ENCODE data around the gene GABBR1. TPM values are rescaled to one million over a fixed set of nuclear protein-coding genes. Genes with fewer than 3 reads are reported as not detected.

Gene GABBR1
- total RNA-seq, 1 experiment from 2014 or later: 2.8 TPM

- H3K27ac ChIP-seq: no peak overlapping the region
- H3K36me3 ChIP-seq: no peaks in the 10 kb centered on the region
- no peaks in the 10 kb centered on the region for H3K27me3 ChIP-seq (replicated peaks)
- peaks cover 4% of the 10 kb centered on the region; the same call in 1 of the 2 replicates for H3K4me1 ChIP-seq (replicated peaks)
- H3K9me3 ChIP-seq (replicated peaks): no peaks in the 10 kb centered on the region
- DNase-seq (ENCODE audit: low read depth in 1 of 2, low spot score in 2 of 2): no peak
- no peak overlapping the region for H3K4me3 ChIP-seq
These were observed 15.1 kb upstream of the GABBR1 start for GRCh38 chr6:29647927-29648642.

- Histone ChIP-seq H3K4me1 (replicated peaks) (no peaks in the 10 kb centered on the region), H3K27ac (no peak overlapping the region), H3K36me3 (no peaks in the 10 kb centered on the region), H3K9me3 (replicated peaks) (no peaks in the 10 kb centered on the region), H3K4me3 (no peak overlapping the region), H3K27me3 (replicated peaks) (peaks cover 3% of the 10 kb centered on the region)
- DNase-seq (ENCODE audit: low read depth in 1 of 2, low spot score in 2 of 2): no peak
These were observed 8.6 kb upstream of the GABBR1 start for GRCh38 chr6:29641430-29642148.

- Histone ChIP-seq H3K4me3 (no peak overlapping the region), H3K27me3 (replicated peaks) (peaks cover 3% of the 10 kb centered on the region), H3K4me1 (replicated peaks) (peaks cover 6% of the 10 kb centered on the region), H3K9me3 (replicated peaks) (no peaks in the 10 kb centered on the region), H3K36me3 (no peaks in the 10 kb centered on the region; the same call in 1 of the 2 replicates), H3K27ac (no peak overlapping the region)
- DNase-seq (ENCODE audit: low read depth in 1 of 2, low spot score in 2 of 2): no peak
These were observed 4.3 kb upstream of the GABBR1 start for GRCh38 chr6:29637247-29637646.

GRCh38 chr6:29633534-29633905, 537 bp upstream of the GABBR1 start:
- H3K4me3 ChIP-seq: peak overlapping the region; percentile 58
- H3K36me3 ChIP-seq: no peaks in the 10 kb centered on the region; the same call in 1 of the 2 replicates
- H3K9me3 ChIP-seq (replicated peaks): no peaks in the 10 kb centered on the region
- H3K27me3 ChIP-seq (replicated peaks): no peaks in the 10 kb centered on the region; the same call in 1 of the 2 replicates
- peaks cover 18% of the 10 kb centered on the region for H3K4me1 ChIP-seq (replicated peaks)
- no peak overlapping the region for H3K27ac ChIP-seq
- no peak for DNase-seq (ENCODE audit: low read depth in 1 of 2, low spot score in 2 of 2)

- Histone ChIP-seq H3K27ac (no peak overlapping the region), H3K9me3 (replicated peaks) (no peaks in the 10 kb centered on the region), H3K4me1 (replicated peaks) (peaks cover 25% of the 10 kb centered on the region), H3K36me3 (no peaks in the 10 kb centered on the region; the same call in 1 of the 2 replicates), H3K4me3 (peak overlapping the region; percentile 58), H3K27me3 (replicated peaks) (no peaks in the 10 kb centered on the region; the same call in 1 of the 2 replicates)
- DNase-seq (ENCODE audit: low read depth in 1 of 2, low spot score in 2 of 2): peak in 1 of 2 experiments; percentile 67
These were observed 887 bp downstream of the GABBR1 start for GRCh38 chr6:29631860-29632731.

- no peak overlapping the region for H3K4me3 ChIP-seq
- peaks cover 25% of the 10 kb centered on the region for H3K4me1 ChIP-seq (replicated peaks)
- DNase-seq (ENCODE audit: low read depth in 1 of 2, low spot score in 2 of 2): no peak
- no peak overlapping the region for H3K27ac ChIP-seq
- H3K9me3 ChIP-seq (replicated peaks): no peaks in the 10 kb centered on the region
- H3K36me3 ChIP-seq: no peaks in the 10 kb centered on the region; the same call in 1 of the 2 replicates
- no peaks in the 10 kb centered on the region for H3K27me3 ChIP-seq (replicated peaks)
These were observed 1.7 kb downstream of the GABBR1 start for GRCh38 chr6:29631209-29631810.

GRCh38 chr6:29630315-29630714, 2.7 kb downstream of the GABBR1 start:
- H3K27me3 ChIP-seq (replicated peaks): no peaks in the 10 kb centered on the region
- peaks cover 25% of the 10 kb centered on the region for H3K4me1 ChIP-seq (replicated peaks)
- H3K4me3 ChIP-seq: no peak overlapping the region
- no peak overlapping the region for H3K27ac ChIP-seq
- no peaks in the 10 kb centered on the region; the same call in 1 of the 2 replicates for H3K36me3 ChIP-seq
- H3K9me3 ChIP-seq (replicated peaks): no peaks in the 10 kb centered on the region
- no peak for DNase-seq (ENCODE audit: low read depth in 1 of 2, low spot score in 2 of 2)

- no peak for DNase-seq (ENCODE audit: low read depth in 1 of 2, low spot score in 2 of 2)
These were observed 3.4 kb downstream of the GABBR1 start for GRCh38 chr6:29629571-29629970.

GRCh38 chr6:29628419-29629281, 4.3 kb downstream of the GABBR1 start:
- Histone ChIP-seq H3K27me3 (replicated peaks) (no peaks in the 10 kb centered on the region), H3K27ac (0 out of 2 replicates have a peak overlapping the region, but pooled peaks have one; percentile 36), H3K9me3 (replicated peaks) (no peaks in the 10 kb centered on the region), H3K36me3 (no peaks in the 10 kb centered on the region; the same call in 1 of the 2 replicates), H3K4me1 (replicated peaks) (peaks cover 24% of the 10 kb centered on the region), H3K4me3 (peak overlapping the region; percentile 44)
- DNase-seq (ENCODE audit: low read depth in 1 of 2, low spot score in 2 of 2): peak; percentile 67 to 82

More at GRCh38 chr6:29629571-29629970, 3.4 kb downstream of the GABBR1 start:
- no peak overlapping the region for H3K4me3 ChIP-seq
- H3K4me1 ChIP-seq (replicated peaks): peaks cover 25% of the 10 kb centered on the region
- no peaks in the 10 kb centered on the region for H3K9me3 ChIP-seq (replicated peaks)
- H3K27me3 ChIP-seq (replicated peaks): no peaks in the 10 kb centered on the region
- H3K27ac ChIP-seq: no peak overlapping the region
- H3K36me3 ChIP-seq: no peaks in the 10 kb centered on the region; the same call in 1 of the 2 replicates

GRCh38 chr6:29627755-29628418, 5.1 kb downstream of the GABBR1 start:
- H3K4me3 ChIP-seq: peak overlapping the region; percentile 44
- DNase-seq (ENCODE audit: low read depth in 1 of 2, low spot score in 2 of 2): peak in 1 of 2 experiments; percentile 83
- H3K27ac ChIP-seq: 0 out of 2 replicates have a peak overlapping the region, but pooled peaks have one; percentile 36
- H3K27me3 ChIP-seq (replicated peaks): no peaks in the 10 kb centered on the region
- no peaks in the 10 kb centered on the region; the same call in 1 of the 2 replicates for H3K36me3 ChIP-seq
- H3K4me1 ChIP-seq (replicated peaks): peaks cover 20% of the 10 kb centered on the region
- H3K9me3 ChIP-seq (replicated peaks): no peaks in the 10 kb centered on the region

GRCh38 chr6:29626948-29627754, 5.8 kb downstream of the GABBR1 start:
- Histone ChIP-seq H3K27me3 (replicated peaks) (no peaks in the 10 kb centered on the region), H3K4me1 (replicated peaks) (peaks cover 18% of the 10 kb centered on the region), H3K9me3 (replicated peaks) (no peaks in the 10 kb centered on the region), H3K36me3 (peaks cover 1% of the 10 kb centered on the region), H3K4me3 (peak overlapping the region; percentile 44), H3K27ac (no peak overlapping the region)
- no peak for DNase-seq (ENCODE audit: low read depth in 1 of 2, low spot score in 2 of 2)

Data from SJSA1 (cell line).